ENCODE results near the gene CDH23. TPM values are rescaled to one million over a fixed set of nuclear protein-coding genes. Genes with fewer than 3 reads are reported as not detected.

The CDH23 gene
- polyA plus RNA-seq, 1 experiment: 0.01 TPM

DNA sequence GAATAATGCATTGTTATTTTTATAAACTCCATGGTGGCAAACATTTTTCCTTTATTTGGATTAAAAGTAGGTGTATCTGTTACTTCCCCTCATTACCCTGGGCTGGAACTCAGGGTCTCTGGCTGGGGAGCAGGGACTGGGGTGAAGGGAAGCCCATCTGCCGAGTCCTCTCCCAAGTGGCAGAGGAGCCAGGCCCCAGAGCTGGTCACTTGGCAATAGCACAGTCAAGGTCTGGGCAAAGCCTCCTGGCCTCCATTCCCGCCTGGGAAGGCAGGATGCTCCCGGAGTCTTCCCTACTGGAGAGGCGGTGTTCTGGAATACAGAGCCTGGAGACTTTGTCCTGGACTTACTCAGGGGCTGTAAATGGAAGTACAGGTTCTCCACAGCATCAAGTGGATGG, 76.2 kb downstream of the CDH23 start:
- no peaks in the 10 kb centered on the region for H3K9me3 ChIP-seq (ENCODE audit: control insufficient read depth, insufficient read depth, low read length)
- CTCF ChIA-PET: no interaction called here
- H3K27me3 ChIP-seq (ENCODE audit: control insufficient read depth, insufficient read depth, low read length): peaks cover 16% of the 10 kb centered on the region
- POLR2A ChIA-PET: no interaction called here
- TF ChIP-seq, protein P1, sequence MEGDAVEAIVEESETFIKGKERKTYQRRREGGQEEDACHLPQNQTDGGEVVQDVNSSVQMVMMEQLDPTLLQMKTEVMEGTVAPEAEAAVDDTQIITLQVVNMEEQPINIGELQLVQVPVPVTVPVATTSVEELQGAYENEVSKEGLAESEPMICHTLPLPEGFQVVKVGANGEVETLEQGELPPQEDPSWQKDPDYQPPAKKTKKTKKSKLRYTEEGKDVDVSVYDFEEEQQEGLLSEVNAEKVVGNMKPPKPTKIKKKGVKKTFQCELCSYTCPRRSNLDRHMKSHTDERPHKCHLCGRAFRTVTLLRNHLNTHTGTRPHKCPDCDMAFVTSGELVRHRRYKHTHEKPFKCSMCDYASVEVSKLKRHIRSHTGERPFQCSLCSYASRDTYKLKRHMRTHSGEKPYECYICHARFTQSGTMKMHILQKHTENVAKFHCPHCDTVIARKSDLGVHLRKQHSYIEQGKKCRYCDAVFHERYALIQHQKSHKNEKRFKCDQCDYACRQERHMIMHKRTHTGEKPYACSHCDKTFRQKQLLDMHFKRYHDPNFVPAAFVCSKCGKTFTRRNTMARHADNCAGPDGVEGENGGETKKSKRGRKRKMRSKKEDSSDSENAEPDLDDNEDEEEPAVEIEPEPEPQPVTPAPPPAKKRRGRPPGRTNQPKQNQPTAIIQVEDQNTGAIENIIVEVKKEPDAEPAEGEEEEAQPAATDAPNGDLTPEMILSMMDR (IDR thresholded peaks at IDR 0.05; ENCODE audit: low read depth, low read length): no peak
- no peak overlapping the region for H3K4me3 ChIP-seq (ENCODE audit: low read depth, low read length)
- H3K27ac ChIP-seq (ENCODE audit: low read depth, low read length): no peak overlapping the region
- DNase-seq (ENCODE audit: low read depth, low spot score): no peak

DNA sequence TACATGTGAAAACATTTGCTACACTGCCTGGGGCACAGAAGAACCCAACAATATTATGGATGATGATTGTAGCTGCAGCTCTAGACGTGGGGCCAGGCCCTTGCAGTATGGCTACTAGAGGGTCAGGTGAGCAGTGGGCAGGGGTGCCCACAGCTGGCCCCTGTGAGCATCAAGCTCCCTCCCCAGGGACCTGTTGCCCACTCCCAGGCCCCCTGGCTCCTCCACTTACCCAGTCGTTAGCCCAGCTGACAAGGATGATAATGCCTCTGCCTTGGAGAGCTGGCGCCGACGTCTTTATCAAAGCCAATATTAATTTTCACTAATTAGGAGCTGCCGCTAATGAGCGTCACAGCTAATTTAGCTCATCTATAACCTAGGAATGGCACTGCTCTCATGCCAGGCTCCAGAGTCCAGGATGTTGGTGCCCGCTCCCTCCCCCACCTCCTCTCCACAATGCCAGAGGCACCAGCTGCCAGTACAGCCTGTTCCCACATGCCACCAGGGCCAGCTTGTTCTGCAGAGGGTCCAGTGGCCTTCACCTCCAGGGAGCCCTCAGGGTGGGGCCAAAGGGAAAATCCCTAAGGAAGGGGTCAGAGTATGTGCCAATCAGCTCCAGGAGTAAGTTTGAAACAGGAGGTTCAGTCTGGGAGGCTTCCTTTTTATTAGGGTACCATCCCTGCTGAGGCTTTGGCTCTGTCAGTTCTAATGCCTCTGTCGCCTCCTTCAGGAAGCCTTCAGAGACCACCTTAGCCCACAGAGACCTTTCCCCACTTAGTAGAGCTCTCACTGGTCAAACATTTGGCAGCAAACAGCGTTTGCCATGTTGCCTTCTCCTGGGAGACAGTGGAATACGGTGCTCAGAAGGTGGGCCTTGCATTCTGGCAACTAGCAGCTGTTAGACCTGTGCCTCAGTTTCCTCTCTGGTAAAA, 77.2 kb downstream of the CDH23 start:
- H3K4me3 ChIP-seq (ENCODE audit: low read depth, low read length): no peak overlapping the region
- ChIA-PET POLR2A (no interaction called here), CTCF (no interaction called here)
- no peak overlapping the region for H3K27ac ChIP-seq (ENCODE audit: low read depth, low read length)
- TF ChIP-seq, protein P1 (IDR thresholded peaks at IDR 0.05; ENCODE audit: low read depth, low read length): no peak
- no peaks in the 10 kb centered on the region for H3K9me3 ChIP-seq (ENCODE audit: control insufficient read depth, insufficient read depth, low read length)
- peaks cover 9% of the 10 kb centered on the region for H3K27me3 ChIP-seq (ENCODE audit: control insufficient read depth, insufficient read depth, low read length)
- no peak for DNase-seq (ENCODE audit: low read depth, low spot score)

DNA sequence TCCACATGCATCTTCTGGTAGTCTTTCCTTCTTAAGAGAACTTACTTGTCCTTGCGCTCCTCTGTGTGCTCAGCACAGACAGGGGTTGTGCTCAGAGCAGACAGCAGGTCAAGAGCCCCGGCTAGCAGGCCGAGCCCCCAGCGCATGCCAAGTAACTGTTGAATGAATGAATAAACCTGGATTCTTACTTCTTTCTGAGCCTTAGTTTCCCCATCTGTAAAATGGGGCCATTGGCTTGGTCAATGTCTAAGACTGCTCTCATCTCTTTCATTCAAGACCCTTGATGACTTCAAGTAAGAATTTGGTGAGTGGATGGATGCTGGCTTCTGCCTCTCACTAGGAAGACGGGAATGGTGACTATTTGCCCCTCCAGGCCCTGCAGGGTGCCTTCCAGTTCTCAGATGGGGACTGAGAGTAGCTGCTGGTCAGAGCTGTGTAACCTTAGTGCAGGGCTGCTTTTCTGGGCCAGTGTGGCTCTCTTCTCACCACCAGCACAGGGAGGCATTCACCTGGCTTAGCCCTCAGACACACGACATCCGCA, 78.1 kb downstream of the CDH23 start:
- no peak for DNase-seq (ENCODE audit: low read depth, low spot score)
- Histone ChIP-seq H3K27me3 (ENCODE audit: control insufficient read depth, insufficient read depth, low read length) (peaks cover 9% of the 10 kb centered on the region), H3K4me3 (ENCODE audit: low read depth, low read length) (no peak overlapping the region), H3K27ac (ENCODE audit: low read depth, low read length) (no peak overlapping the region), H3K9me3 (ENCODE audit: control insufficient read depth, insufficient read depth, low read length) (no peaks in the 10 kb centered on the region)
- ChIA-PET CTCF (no interaction called here), POLR2A (no interaction called here)
- TF ChIP-seq, protein P1 (IDR thresholded peaks at IDR 0.05; ENCODE audit: low read depth, low read length): no peak

DNA sequence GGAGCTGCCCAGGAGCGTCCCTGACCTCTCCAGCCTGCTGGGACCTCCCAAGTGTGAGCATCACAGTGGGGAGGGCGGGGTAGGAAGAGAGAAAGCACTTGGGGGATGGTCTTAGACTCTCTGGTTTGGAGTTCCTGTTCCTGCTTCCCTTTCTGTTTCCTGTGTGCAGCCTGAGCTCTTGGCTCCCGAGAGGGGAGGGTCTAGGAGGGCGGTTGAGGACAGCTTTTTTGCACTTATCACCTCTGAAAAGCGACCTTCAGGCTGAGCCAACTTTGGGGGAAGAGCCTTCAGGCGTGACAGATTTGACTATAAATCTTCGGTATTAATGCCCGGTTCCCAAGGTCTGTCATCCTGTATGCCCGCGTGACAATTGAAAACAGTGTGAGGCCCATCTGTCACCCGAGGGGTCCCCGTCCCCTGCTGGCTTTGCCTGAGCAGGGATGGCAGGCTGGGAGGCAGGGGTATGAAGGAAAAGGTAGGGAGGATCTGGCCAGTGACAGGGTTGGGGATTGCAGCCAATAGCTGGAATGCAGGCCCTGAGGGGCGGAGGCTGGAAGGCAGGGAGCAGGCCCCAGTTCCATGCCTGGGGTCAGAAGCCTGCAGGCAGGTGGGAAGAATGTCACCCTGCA, 78.6 kb downstream of the CDH23 start:
- no peaks in the 10 kb centered on the region for H3K9me3 ChIP-seq (ENCODE audit: control insufficient read depth, insufficient read depth, low read length)
- ChIA-PET POLR2A (no interaction called here), CTCF (no interaction called here)
- H3K4me3 ChIP-seq (ENCODE audit: low read depth, low read length): no peak overlapping the region
- DNase-seq (ENCODE audit: low read depth, low spot score): no peak
- TF ChIP-seq, protein P1 (IDR thresholded peaks at IDR 0.05; ENCODE audit: low read depth, low read length): no peak
- peaks cover 13% of the 10 kb centered on the region for H3K27me3 ChIP-seq (ENCODE audit: control insufficient read depth, insufficient read depth, low read length)
- H3K27ac ChIP-seq (ENCODE audit: low read depth, low read length): no peak overlapping the region
